Measurements from ENCODE around the gene SETD7.

SETD7 gene

GRCh38 chr4:139568206-139568955 is 12.4 kb upstream of the SETD7 start:
- DNase-seq: no peak

DNA sequence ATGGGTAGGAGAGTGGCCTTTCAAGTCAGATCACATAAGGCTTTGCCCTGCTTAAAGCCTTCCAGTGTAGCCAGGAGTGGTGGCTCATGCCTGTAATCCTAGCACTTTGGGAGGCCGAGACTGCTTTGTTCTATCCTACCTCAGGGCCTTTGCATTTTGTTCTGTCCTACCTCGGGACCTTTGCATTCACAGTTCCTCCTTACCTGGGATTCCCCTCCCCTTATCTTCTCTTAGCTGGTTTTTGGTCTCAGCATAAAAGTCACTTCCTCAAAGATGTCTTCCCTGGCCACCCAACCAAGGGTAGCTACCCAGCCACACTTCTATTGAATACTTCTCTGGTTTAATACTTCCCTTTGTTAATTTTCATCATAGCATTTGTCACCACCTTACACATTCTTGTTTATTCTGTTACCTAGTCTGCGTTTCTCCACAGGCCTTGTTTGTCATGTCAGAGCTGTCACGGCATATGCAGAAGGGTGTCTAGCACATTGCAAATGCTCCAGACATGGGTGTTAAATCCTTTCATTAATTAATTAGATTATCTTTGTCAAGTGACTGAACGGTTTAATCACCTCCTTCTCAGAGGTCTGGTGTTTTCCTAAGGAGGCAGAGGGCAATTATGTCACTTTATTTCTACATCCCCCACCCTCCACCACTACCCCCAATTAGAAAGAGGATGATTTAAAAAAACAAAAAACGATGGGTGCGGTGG is 11.3 kb upstream of the SETD7 start:
- DNase-seq: no peak

DNA sequence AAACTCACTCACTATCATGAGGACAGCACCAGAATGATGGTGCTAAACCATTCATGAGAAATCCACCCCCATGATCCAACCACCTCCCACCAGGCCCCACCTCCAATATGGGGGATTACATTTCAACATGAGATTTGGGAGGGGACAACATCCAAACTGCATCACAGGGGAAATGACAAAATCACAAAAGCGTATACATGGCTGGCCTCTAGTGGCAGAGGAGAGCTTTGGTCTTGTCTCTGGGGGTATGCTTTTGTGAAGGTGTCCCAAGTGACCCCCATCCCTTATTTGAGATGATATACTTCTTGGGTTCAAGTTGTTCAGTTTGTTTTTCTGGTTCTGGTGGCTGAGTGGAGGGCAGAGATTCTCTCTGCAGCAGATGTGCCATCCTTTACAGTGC is 8.5 kb upstream of the SETD7 start:
- no peak for DNase-seq

DNA sequence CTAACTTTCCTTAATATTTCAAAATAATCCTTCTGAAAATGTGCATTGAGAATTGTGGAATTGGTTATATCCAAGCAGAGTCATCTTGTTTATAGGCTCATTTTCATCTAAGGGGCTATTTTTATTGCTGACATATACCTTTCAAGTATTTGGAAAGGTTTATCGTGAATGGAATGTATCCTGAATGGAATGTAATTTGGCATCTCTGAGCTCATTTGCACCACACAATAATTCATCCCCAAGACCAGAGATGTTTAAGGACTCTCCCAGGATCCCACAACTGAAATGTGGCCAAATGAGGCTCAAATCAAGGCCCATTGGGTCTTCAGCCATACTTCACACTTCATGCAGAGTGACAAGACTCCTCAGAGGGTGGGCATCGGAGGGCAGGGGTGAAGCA is 7.5 kb upstream of the SETD7 start:
- DNase-seq: no peak

- no peak for DNase-seq
Observed at GRCh38 chr4:139562839-139563238, 6.8 kb upstream of the SETD7 start.

- no peak for DNase-seq
Observed at GRCh38 chr4:139562067-139562684, 6.2 kb upstream of the SETD7 start.

- DNase-seq: no peak
Observed at GRCh38 chr4:139560406-139561104, 4.5 kb upstream of the SETD7 start.

GRCh38 chr4:139559687-139560086 is 3.7 kb upstream of the SETD7 start:
- no peak for DNase-seq

- no peak for DNase-seq
Observed at GRCh38 chr4:139559089-139559479, 3.1 kb upstream of the SETD7 start.

DNA sequence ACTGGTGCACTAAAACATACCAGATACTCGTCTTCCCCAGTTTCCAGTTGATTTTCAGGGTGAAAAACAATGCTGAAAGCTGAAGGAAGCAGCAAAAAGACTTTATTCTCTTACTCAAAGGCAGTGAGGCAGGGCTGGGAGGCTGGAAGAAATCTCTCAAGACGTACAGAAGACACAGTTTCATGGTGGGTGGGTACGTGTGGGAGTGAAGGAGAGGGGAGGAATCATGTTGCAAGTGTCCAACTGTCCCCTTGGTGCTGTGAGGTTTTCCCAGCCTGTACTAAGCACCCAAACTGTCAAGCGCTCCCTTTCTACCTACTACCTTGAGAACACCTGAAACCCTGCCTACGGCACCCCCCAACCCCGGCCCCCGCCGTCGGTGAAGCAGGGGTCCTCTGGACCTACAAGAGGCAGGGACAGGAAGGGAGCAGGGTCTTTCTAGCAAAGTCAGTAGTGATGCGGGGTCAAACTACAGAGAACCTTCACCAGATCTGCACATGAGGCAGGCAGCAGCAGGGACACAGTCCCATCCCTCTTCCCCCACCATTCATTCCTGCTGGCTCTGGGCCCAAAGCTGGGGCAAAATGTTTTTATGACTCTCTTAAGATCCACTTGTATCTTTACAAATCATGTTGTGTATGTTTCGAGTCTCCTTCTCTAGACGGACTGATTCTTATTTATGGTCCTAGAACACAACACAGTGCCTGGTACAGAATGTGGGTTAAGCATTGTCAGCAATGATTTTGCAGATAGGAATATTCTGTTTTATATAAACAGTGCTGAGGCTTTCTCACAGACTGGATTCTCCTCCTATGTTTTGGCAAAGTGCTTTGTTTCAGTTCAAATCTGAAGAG is 2.4 kb upstream of the SETD7 start:
- DNase-seq: no peak

- DNase-seq: no peak
Observed at GRCh38 chr4:139557556-139558110, 1.6 kb upstream of the SETD7 start.

- peak in 1 of 2 experiments; percentile 20 for DNase-seq
Observed at GRCh38 chr4:139556724-139557555, 921 bp upstream of the SETD7 start.

DNA sequence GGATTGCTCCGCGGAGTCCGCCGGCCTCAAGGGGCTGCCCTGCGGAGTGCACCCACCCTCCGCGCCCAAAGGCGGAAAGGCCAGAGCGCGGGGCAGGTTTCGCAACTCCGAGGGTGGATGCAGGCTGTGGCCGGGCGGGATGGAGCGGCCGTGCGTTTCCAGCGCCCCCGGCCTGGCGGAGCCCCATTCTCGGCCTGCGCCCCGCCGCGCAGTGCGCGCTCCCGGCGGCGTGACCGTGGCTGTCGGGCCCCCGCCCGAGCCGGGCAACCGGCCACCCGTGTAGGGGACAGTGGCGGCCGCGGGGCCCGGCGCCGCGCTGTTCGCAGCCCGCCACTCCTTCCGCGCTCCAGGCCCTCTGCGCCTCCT is 331 bp downstream of the SETD7 start:
- no peak for DNase-seq

DNA sequence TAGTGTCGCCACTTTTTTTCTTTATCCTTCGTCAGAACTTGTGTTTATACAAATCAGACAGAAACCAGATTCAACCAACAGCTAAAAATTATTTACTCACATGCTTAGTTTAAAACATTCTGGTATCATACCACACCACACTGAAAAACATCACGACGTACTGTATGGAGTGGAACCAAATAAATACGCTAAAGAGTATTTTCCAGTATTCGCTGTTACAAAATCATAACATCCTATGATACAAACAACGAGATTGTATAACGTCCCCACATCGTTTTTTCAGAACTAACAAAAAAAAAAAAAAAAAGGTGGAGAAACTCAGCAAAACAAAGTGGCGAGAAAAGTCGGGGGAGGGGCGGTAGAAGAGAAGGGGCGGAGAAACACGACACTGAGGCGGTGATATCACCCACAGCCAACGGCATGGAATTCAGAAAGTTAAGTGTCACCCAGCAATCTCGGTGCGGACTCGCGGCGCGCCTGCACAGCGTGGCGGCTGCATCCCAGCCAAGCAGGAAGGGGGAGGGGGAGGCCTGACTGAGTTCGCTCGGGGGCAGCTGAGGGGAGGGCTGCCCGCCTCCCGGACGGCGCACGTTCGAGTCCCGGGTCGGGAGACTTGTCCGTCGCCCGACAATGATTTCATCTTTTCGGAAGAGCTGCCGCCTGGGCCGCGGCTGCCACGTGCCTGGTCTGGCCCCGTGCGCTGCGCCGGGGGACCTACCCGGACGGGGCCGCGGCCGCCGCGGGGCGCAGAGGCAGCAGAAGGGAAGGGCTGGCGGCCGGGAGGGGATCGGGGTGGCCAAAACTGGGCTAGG is 920 bp downstream of the SETD7 start:
- DNase-seq: peak in 1 of 2 experiments; percentile 35

GRCh38 chr4:139554642-139554892 is 1.5 kb downstream of the SETD7 start:
- no peak for DNase-seq

DNA sequence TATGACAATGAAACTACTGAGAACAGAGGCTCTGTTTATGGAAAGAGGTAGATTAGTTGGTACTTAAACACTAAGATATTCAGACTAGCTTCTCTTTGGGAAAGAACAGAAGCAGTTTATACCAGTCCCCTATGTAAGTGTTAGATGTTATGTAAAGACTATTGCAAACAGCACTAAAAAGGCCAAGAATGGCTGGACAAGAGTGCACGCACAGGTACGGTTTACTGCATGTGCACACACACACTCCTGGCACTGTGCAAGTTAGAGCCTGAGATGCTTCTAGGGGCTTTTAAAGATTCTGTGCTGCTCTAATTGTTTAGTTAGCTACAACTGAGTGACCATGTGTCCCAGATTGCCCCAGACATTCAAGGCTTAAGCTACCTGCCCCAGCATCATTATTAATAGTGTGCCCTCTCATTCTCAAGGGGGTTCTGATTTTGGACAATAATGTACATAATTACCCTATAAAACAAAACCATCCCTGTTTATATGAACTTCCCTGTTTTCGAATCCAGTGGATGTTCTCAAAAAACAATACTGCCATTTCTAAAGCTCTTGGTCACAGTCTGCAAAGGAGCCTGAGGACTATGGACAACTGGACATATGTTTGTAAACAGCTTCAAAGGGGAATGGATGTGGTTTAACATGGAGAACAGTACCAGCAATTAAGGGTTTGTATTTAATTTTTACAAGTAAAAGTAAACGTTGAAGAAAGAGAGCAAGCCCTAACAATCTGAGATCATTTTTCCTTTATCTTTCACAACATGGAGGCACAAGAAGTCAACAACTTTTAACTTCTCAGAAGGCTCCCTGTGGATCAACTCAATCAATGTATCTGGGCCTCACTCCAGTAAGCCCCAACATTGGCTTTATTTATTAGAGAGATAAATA is 2.0 kb downstream of the SETD7 start:
- DNase-seq: no peak

- no peak for DNase-seq
Observed at GRCh38 chr4:139552517-139553307, 3.3 kb downstream of the SETD7 start.

- no peak for DNase-seq
Observed at GRCh38 chr4:139550724-139551429, 5.1 kb downstream of the SETD7 start.

Measured in cerebellar nuclear complex (tissue), 1 donor.